ENCODE measurements around the gene CSRNP3. TPM values are rescaled to one million over a fixed set of nuclear protein-coding genes. Genes with fewer than 3 reads are reported as not detected.

Gene CSRNP3
- total RNA-seq, 4 donors from 2014 or later, result 0.51 to 2.4 (median 1.1) TPM

GRCh38 chr2:165560377-165560988 is 91.0 kb downstream of the CSRNP3 start:
- no peak for TF ChIP-seq CTCF (IDR thresholded peaks at IDR 0.05; ENCODE audit: low read depth)

- no peak for TF ChIP-seq CTCF (IDR thresholded peaks at IDR 0.05; ENCODE audit: low read depth)
Measured at GRCh38 chr2:165561516-165561915, 92.0 kb downstream of the CSRNP3 start.

- no peak for TF ChIP-seq CTCF (IDR thresholded peaks at IDR 0.05; ENCODE audit: low read depth)
Measured at GRCh38 chr2:165562233-165562632, 92.7 kb downstream of the CSRNP3 start.

- no peak for TF ChIP-seq CTCF (IDR thresholded peaks at IDR 0.05; ENCODE audit: low read depth)
Measured at GRCh38 chr2:165563468-165564225, 94.1 kb downstream of the CSRNP3 start.

- no peak for TF ChIP-seq CTCF (IDR thresholded peaks at IDR 0.05; ENCODE audit: low read depth)
Measured at GRCh38 chr2:165566008-165566407, 96.5 kb downstream of the CSRNP3 start.

GRCh38 chr2:165567273-165567672 is 97.8 kb downstream of the CSRNP3 start:
- TF ChIP-seq CTCF (IDR thresholded peaks at IDR 0.05; ENCODE audit: low read depth), result no peak

GRCh38 chr2:165568361-165568760 is 98.9 kb downstream of the CSRNP3 start:
- TF ChIP-seq CTCF (IDR thresholded peaks at IDR 0.05; ENCODE audit: low read depth), result no peak
